Upper lobe of left lung (tissue), 4 donors: ENCODE measurements around the gene CXCR5.

ENCODE experiments used
- POLR2A ChIP-seq, 4 donors: fragments of 450-650 bp; IDR thresholded peaks; one replicate each; pipeline ENCODE4 v1.5.1; 2016 to 2017; ENCODE audit warnings: antibody characterized with exemption in 4 of 4, mild to moderate bottlenecking in 2 of 4
- TF ChIP-seq, protein P1 (sequence below), 6 experiments: fragments of 450-650 bp in 4 of 6; fragments of 200-600 bp in 2 of 6; sonication (generic) in 2 of 6; IDR thresholded peaks; one replicate each; pipeline ENCODE4 v1.5.1; 2016 to 2019; ENCODE audit warnings: antibody characterized with exemption in 6 of 6

DNA sequence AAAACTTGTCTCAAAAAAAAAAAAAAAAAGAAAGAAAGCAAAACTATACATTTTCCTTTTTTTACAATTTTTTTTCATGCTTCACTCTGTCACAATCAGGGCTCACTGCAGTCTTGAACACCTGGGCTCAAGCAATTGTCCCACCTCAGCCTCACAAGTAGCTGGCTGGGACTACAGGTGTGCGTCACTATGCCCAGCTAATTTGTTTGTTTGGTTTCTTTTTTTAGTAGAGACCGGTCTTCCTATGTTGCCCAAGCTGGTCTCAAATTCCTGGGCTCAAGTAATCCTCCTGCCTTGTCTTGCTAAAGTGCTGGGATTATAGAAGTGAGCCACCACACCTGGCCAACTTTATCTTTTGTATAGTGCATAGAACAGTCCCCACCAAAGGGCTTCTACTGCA lies 15.0 kb upstream of the CXCR5 start:
- TF ChIP-seq POLR2A (IDR thresholded peaks at IDR 0.05) = no peak
- TF ChIP-seq, protein P1, sequence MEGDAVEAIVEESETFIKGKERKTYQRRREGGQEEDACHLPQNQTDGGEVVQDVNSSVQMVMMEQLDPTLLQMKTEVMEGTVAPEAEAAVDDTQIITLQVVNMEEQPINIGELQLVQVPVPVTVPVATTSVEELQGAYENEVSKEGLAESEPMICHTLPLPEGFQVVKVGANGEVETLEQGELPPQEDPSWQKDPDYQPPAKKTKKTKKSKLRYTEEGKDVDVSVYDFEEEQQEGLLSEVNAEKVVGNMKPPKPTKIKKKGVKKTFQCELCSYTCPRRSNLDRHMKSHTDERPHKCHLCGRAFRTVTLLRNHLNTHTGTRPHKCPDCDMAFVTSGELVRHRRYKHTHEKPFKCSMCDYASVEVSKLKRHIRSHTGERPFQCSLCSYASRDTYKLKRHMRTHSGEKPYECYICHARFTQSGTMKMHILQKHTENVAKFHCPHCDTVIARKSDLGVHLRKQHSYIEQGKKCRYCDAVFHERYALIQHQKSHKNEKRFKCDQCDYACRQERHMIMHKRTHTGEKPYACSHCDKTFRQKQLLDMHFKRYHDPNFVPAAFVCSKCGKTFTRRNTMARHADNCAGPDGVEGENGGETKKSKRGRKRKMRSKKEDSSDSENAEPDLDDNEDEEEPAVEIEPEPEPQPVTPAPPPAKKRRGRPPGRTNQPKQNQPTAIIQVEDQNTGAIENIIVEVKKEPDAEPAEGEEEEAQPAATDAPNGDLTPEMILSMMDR (IDR thresholded peaks at IDR 0.05) = no peak
